GM12878 (cell line): ENCODE data around the gene CYTIP.

Experiments
- ATF7 ChIP-seq: fragments of 450-650 bp; IDR thresholded peaks from 2 replicates; pipeline ENCODE4 v1.6.1; 2016; ENCODE audit warnings: low read depth, mild to moderate bottlenecking
- CTCF ChIP-seq, 3 experiments: IDR thresholded peaks in 2 of 3; conservative IDR thresholded peaks in 1 of 3; 2 replicates each; pipeline ENCODE4 v1.5.1; 2011; ENCODE audit warnings: low read depth in 3 of 3, low read length in 3 of 3, mild to moderate bottlenecking in 3 of 3, control low read depth in 2 of 3, moderate library complexity in 2 of 3, inconsistent platforms in 1 of 3, mixed read lengths in 1 of 3; ENCODE audit not compliant: control insufficient read depth in 2 of 3, insufficient read depth in 1 of 3; ENCODE audit errors: extremely low read depth in 1 of 3
- EZH2 ChIP-seq: IDR thresholded peaks from 2 replicates; pipeline ENCODE4 v1.6.1; 2012; ENCODE audit warnings: low read depth, mild to moderate bottlenecking, control low read depth, inconsistent platforms, low read length, borderline replicate concordance; ENCODE audit not compliant: control insufficient read depth
- FOS ChIP-seq: IDR thresholded peaks from 3 replicates; pipeline ENCODE4 v1.6.1; 2011; ENCODE audit warnings: borderline replicate concordance; ENCODE audit not compliant: insufficient read length; ENCODE audit errors: extremely low read depth
- PBX3 ChIP-seq: IDR thresholded peaks from 2 replicates; pipeline ENCODE4 v1.6.1; 2011; ENCODE audit warnings: mild to moderate bottlenecking, low read depth, low read length, moderate library complexity; ENCODE audit not compliant: insufficient replicate concordance
- POLR2A ChIP-seq: IDR thresholded peaks from 2 replicates; pipeline ENCODE4 v1.6.1; 2011; ENCODE audit warnings: low read depth, mild to moderate bottlenecking, low read length
- POLR2AphosphoS5 ChIP-seq: IDR thresholded peaks from 2 replicates; pipeline ENCODE4 v1.6.1; 2011; ENCODE audit warnings: mild to moderate bottlenecking, low read length, inconsistent platforms
- SMC3 ChIP-seq: IDR thresholded peaks from 2 replicates; pipeline ENCODE4 v1.6.1; 2011; ENCODE audit warnings: low read length, improper control_type of control experiment, borderline replicate concordance
- ZBTB33 ChIP-seq: fragments of 450-650 bp; IDR thresholded peaks from 2 replicates; pipeline ENCODE4 v1.6.1; 2017; ENCODE audit warnings: mild to moderate bottlenecking

- TF ChIP-seq CTCF (IDR thresholded peaks at IDR 0.05 in 2 of 3, conservative IDR thresholded peaks at IDR 0.05 in 1 of 3; ENCODE audit: control insufficient read depth in 2 of 3, extremely low read depth in 1 of 3, insufficient read depth in 1 of 3, low read depth in 3 of 3, low read length in 3 of 3): no peak
- TF ChIP-seq PBX3: no peak
- no peak for TF ChIP-seq ZBTB33
- TF ChIP-seq POLR2A: no peak
- no peak for TF ChIP-seq EZH2
- TF ChIP-seq SMC3: 0 out of 2 replicates have a peak, but pooled peaks have one; percentile 22
- peak; percentile 98 for TF ChIP-seq ATF7
- peak; percentile 58; the same call in 1 of the 2 replicates for TF ChIP-seq POLR2AphosphoS5
- TF ChIP-seq FOS: no peak
Observed at GRCh38 chr2:157404363-157404762, 39.5 kb downstream of the CYTIP start.
